GM15510 (cell line): ENCODE results near the gene AK3.

ENCODE experiments used
- POLR2A ChIP-seq: IDR thresholded peaks from 3 replicates; pipeline ENCODE4 v1.6.1; 2011; ENCODE audit warnings: borderline replicate concordance; ENCODE audit not compliant: insufficient read length; ENCODE audit errors: extremely low read depth

Gene AK3

DNA sequence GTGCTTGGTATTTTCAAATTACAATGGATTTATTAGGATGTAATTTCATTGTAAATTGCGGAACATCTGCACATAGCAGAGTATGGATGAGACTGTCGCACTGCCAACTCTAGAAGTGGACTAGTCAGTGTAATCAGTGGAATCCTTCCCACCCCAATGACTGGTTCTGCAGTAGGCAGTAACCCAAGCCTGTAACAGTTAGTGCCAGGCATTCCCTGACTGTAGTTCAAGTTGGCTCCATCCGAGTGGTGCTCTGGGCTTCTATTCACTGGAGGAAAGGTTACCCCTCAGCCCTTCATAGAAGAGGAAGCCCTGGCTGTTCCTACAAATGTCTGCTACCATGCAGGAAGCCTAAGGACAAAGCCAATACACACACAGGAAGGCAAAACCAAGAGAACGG lies 23.2 kb downstream of the AK3 start:
- no peak for TF ChIP-seq POLR2A

DNA sequence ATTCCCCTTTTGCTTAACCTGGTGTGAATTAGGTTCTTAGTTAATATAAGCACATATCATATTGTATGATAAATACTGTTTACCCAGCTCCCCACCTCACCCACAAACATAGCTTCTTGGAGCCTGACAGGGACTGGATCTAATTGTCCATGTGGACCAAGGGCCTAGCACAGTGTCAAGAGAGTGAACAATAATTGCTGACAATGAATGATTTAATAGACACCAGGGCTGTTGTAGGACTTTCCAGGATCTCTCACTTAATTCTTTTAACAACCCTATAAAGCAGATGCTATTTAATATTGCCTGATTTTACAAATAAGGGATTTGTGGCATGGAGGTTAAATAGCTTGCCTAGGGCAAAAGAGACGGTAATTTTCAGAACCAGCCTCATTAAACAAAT lies 24.8 kb downstream of the AK3 start:
- TF ChIP-seq POLR2A = no peak

DNA sequence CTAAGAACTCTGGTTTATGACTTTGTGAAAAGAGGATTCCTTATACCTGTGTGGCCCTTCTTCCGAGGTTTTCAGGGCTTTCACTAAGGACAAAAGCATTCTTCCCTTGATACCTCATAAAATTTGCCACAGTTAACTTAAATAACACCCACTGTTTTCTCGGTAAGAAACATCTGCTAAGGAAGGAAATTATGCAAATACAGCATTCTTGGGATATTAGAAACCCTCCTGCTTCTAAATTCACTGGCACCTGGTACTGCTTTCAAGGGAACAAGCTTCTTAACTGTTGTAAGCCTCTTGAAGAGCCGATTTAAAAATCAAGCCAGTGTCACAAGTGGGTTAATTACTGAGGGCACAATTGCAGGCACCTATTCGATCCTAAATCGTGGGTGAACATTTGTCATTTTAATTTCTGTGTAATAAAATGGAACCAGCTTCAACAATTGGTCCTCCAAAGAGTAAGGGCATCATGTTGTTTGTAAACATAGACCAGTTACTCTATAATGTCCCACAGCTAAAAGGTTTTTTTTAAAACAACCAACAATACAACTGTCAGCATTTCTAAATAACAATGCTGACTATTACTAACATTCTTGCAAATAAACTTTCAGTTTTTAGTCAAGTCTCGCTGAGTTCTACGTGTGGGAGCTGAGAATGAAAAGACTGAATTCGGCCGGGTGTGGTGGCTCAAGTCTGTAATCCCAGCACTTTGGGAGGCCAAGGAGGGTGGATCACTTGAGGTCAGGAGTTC lies 26.6 kb downstream of the AK3 start:
- no peak for TF ChIP-seq POLR2A

GRCh38 chr9:4713849-4714248 lies 27.2 kb downstream of the AK3 start:
- no peak for TF ChIP-seq POLR2A

- no peak for TF ChIP-seq POLR2A
These were observed 31.6 kb downstream of the AK3 start for GRCh38 chr9:4709380-4709779.

DNA sequence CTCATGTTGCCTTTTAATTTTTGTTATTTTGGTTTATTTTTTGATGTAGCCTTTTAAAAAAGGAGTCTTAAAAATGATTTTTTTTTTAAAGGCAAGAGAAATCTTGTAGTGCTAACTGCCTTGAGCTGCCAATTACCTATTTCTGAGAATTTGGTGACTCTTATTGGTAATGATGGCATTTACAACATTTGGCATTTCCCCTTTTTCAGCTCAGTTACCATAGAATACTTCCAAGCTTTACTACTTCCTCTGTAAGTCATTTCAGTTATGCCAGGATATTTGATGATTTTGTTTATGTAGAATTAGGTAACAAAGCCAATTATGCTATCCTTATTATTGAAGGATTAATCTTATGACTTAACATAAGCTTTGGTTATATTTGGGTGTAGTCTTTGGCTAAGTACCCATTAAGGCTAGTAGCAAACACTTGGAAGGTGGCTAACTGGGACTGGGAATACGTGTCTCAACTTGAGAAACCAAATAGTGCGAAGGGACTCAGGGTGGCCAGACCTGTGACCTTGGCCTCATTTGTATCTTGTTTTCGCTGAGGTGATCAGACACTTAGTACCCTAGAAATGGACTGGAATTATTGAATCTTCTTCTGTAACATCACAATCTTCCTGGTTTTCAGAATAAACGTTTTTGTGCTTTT lies 33.9 kb downstream of the AK3 start:
- TF ChIP-seq POLR2A = no peak

- no peak for TF ChIP-seq POLR2A
These were observed 35.0 kb downstream of the AK3 start for GRCh38 chr9:4706021-4706420.

GRCh38 chr9:4704129-4704528 lies 36.9 kb downstream of the AK3 start:
- TF ChIP-seq POLR2A = no peak

GRCh38 chr9:4701526-4701925 lies 39.5 kb downstream of the AK3 start:
- no peak for TF ChIP-seq POLR2A

DNA sequence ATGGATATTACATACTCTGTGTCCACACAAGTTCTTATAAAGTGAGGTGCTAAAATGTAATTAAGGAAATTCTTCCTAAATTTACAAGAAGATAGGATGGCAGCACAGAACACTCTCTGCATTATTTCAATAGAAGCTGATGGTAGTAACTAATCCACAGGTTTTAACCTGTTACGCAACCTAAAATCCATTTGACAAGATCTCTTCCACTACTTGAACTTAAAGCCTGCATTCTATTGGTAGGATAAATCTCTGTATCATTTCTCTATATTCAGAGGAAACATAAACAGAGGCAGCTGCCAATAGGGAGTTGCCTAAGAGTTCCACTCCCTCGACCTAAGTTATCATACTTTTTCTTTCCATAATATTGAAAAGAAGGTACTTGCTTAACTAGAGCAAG lies 40.1 kb downstream of the AK3 start:
- TF ChIP-seq POLR2A = no peak

DNA sequence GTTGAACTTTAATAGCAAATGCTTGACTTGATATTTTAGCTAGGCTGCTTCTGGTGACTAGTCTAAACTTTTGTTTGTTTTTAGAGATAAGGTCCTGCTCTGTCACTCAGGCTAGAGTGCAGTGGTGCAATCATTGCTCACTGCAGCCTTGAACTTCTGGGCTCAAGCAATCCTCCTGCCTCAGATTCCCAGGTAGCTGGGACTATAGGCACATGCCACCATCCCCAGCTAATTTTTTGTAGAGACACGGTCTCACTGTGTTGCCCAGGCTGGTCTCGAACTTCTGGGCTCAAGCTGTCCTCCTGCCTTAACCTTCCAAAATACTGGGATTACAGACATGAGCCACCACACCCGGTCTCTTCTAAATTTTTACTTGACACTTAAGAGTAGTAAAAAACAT lies 40.9 kb downstream of the AK3 start:
- TF ChIP-seq POLR2A = no peak

- no peak for TF ChIP-seq POLR2A
These were observed 49.2 kb downstream of the AK3 start for GRCh38 chr9:4691795-4692194.

- TF ChIP-seq POLR2A = no peak
These were observed 50.9 kb downstream of the AK3 start for GRCh38 chr9:4690144-4690543.

DNA sequence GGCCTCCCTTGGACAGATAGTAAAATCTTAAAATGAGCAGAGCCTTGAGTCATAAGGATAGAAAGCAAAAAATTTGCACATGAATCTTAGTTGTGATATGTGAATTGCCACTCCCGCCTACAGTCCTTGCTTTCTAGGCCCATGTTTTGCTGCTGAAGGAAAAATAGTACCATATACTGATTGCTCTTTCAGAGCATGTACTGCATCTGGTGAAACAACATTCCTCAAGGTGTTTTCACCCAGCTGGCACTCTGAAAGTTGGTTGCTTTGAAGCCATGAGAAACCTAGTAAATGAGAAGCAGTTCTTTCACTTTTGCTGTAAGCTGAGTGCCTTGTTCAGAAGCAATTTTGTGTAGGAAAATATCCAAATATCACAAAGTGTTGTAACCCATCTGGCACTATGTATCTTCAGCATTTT lies 51.3 kb downstream of the AK3 start:
- no peak for TF ChIP-seq POLR2A

- TF ChIP-seq POLR2A = no peak
These were observed 52.0 kb downstream of the AK3 start for GRCh38 chr9:4689021-4689420.

- TF ChIP-seq POLR2A = no peak
These were observed 54.4 kb downstream of the AK3 start for GRCh38 chr9:4686584-4686983.

DNA sequence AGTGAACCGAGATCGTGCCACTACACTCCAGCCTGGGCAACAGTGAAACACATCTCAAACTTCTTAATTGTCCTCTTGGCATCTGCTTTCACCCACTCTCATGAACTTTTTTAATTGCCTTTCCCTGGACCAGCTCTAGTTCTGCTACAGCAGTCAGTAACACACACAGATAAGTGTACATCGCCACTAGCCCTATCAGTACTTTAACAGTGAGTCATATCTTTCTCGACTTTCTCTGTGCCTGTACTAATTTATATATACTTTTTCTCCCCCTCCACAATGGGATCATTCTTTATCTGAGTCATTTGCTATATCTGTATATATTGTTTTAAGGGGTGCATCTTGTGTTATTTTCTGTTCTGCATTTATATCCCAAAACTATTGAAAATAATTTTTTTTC lies 54.9 kb downstream of the AK3 start:
- no peak for TF ChIP-seq POLR2A

DNA sequence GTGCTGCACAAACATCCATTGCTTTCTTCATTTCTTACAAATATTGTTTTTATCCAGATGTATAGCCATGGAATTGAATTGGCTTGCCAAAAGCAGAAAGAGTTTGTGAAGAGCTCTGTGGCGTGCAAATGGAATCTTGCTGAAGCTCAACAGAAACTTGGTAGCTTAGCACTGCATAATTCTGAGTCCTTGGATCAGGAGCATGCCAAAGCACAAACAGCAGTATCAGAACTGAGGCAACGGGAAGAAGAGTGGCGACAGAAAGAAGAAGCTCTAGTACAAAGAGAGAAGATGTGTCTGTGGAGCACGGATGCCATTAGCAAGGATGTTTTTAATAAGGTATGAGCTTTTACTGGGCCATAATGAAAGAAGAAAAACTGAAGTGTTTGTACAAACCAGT lies 56.2 kb downstream of the AK3 start:
- no peak for TF ChIP-seq POLR2A

GRCh38 chr9:4680750-4681149 lies 60.3 kb downstream of the AK3 start:
- TF ChIP-seq POLR2A = no peak
